Peyer's patch (tissue), 4 donors: ENCODE data around the gene PRICKLE1. TPM values are rescaled to one million over a fixed set of nuclear protein-coding genes. Genes with fewer than 3 reads are reported as not detected.

Experiments used
- DNase-seq, 3 donors: peaks; one replicate each; pipeline ENCODE4 v3.0.0-alpha.2; 2017 to 2019
- H3K27ac ChIP-seq, 4 donors: fragments of 200-600 bp; sonication (generic); one replicate each; pipeline ENCODE4 v1.5.1; 2016 to 2019
- H3K27me3 ChIP-seq, 2 donors: fragments of 200-600 bp; sonication (generic); one replicate each; pipeline ENCODE4 v1.5.1; 2019
- H3K36me3 ChIP-seq, 3 donors: fragments of 200-600 bp; sonication (generic); one replicate each; pipeline ENCODE4 v1.5.1; 2016 to 2019
- H3K4me1 ChIP-seq, 4 donors: fragments of 200-600 bp; sonication (generic); one replicate each; pipeline ENCODE4 v1.5.1; 2016 to 2019
- H3K4me3 ChIP-seq, 4 donors: fragments of 200-600 bp; sonication (generic); 1 replicate in 3 of 4; 2 replicates in 1 of 4; pipeline ENCODE4 v1.5.1; 2016 to 2019; ENCODE audit warnings: mild to moderate bottlenecking in 1 of 4
- H3K9me3 ChIP-seq, 4 donors: fragments of 200-600 bp; sonication (generic); one replicate each; pipeline ENCODE4 v1.5.1; 2016 to 2019; ENCODE audit warnings: mild to moderate bottlenecking in 1 of 4
- POLR2A ChIP-seq, 2 donors: fragments of 450-650 bp; IDR thresholded peaks; one replicate each; pipeline ENCODE4 v1.5.1; 2017; ENCODE audit warnings: antibody characterized with exemption in 2 of 2, mild to moderate bottlenecking in 2 of 2, moderate library complexity in 2 of 2
- total RNA-seq, 4 donors: library from RNA; depleted of rRNA; stranded (reverse); fragments of >200 nt; gene quantifications; one replicate each; pipeline ENCODE4 v1.1.0, GENCODE V29; 2016
- TF ChIP-seq, protein P1 (sequence below), 6 experiments: fragments of 450-650 bp in 4 of 6; fragments of 200-600 bp in 2 of 6; sonication (generic) in 1 of 6; IDR thresholded peaks; one replicate each; pipeline ENCODE4 v1.5.1; 2017 to 2019; ENCODE audit warnings: antibody characterized with exemption in 6 of 6, mild to moderate bottlenecking in 3 of 6, moderate library complexity in 1 of 6

PRICKLE1 gene
- total RNA-seq, 4 donors from 2014 or later, result 0.53 to 12.6 (median 6.3) TPM

DNA sequence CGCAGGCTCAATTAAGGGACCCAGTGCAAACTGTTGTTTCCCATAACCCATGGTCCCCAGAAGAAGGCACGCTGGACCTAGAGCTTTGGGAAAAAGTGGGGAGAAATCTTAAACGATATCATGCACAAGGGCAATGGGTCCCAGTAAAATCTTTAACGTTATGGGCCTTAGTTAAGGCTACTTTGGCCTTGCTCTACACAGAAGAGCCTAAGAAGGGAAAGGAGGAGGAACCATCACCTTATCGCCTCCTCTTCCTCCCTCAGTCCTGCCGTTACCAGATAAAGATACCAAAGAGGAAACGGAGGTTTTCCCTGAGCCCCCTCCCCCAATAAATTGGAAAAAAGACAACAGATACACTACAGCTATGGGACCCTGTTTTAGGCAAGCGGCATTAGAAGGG is 146.7 kb downstream of the PRICKLE1 start:
- no peak overlapping the region for H3K27ac ChIP-seq
- no peak for TF ChIP-seq POLR2A (IDR thresholded peaks at IDR 0.05)
- TF ChIP-seq, protein P1, sequence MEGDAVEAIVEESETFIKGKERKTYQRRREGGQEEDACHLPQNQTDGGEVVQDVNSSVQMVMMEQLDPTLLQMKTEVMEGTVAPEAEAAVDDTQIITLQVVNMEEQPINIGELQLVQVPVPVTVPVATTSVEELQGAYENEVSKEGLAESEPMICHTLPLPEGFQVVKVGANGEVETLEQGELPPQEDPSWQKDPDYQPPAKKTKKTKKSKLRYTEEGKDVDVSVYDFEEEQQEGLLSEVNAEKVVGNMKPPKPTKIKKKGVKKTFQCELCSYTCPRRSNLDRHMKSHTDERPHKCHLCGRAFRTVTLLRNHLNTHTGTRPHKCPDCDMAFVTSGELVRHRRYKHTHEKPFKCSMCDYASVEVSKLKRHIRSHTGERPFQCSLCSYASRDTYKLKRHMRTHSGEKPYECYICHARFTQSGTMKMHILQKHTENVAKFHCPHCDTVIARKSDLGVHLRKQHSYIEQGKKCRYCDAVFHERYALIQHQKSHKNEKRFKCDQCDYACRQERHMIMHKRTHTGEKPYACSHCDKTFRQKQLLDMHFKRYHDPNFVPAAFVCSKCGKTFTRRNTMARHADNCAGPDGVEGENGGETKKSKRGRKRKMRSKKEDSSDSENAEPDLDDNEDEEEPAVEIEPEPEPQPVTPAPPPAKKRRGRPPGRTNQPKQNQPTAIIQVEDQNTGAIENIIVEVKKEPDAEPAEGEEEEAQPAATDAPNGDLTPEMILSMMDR (IDR thresholded peaks at IDR 0.05), result no peak
- no peaks in the 10 kb centered on the region for H3K9me3 ChIP-seq
- no peaks in the 10 kb centered on the region for H3K27me3 ChIP-seq
- no peak for DNase-seq
- H3K36me3 ChIP-seq, result peaks cover 0 to 37% (median 2%) of the 10 kb centered on the region in 3 donors
- no peaks in the 10 kb centered on the region for H3K4me1 ChIP-seq
- H3K4me3 ChIP-seq, result no peak overlapping the region

DNA sequence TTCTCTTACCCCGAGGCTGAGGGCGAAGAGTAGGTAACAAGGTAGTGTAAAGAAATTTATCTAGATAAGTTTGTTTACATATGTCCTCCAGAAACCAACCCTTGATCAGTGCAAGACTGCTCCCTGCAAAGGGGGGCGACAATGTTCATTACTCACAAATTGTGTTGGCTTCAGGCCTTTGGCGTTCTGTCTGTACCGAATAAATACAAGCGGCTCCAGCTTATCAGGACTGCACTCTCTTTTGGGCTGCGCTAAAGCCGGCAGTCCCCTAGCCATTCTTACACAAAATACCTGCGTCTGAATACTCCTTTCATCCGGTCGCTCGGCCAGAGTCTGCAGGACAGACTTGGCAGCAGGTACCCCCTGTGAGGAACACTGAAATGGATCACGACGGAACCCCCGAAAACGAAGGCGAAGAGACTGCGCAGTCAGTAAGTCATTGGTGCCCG is 147.2 kb downstream of the PRICKLE1 start:
- TF ChIP-seq POLR2A (IDR thresholded peaks at IDR 0.05), result no peak
- TF ChIP-seq, protein P1 (IDR thresholded peaks at IDR 0.05), result no peak
- no peak overlapping the region for H3K27ac ChIP-seq
- peaks cover 0 to 34% (median under 1%) of the 10 kb centered on the region in 3 donors for H3K36me3 ChIP-seq
- no peaks in the 10 kb centered on the region for H3K9me3 ChIP-seq
- no peak overlapping the region for H3K4me3 ChIP-seq
- no peak for DNase-seq
- H3K4me1 ChIP-seq, result no peaks in the 10 kb centered on the region
- H3K27me3 ChIP-seq, result no peaks in the 10 kb centered on the region

DNA sequence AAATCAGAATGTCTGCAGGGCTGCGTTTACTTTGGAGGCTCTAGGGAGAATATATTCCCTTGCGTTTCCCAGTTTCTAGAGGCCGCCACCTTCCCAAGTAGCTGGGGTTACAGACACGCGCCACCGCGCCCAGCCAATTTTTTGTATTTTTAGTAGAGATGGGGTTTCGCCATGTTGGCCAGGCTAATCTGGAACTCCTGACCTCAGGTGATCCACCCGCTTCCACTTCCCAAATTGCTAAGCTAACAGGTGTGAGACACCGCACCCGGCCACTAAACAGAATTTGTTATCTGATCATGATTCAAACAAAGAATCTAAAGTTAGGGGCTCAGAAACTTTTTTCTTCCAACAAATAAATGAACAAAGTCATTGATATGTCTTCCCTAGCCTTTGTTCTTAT is 148.9 kb downstream of the PRICKLE1 start:
- no peaks in the 10 kb centered on the region for H3K27me3 ChIP-seq
- TF ChIP-seq, protein P1 (IDR thresholded peaks at IDR 0.05), result no peak
- no peak for TF ChIP-seq POLR2A (IDR thresholded peaks at IDR 0.05)
- no peak for DNase-seq
- no peak overlapping the region for H3K4me3 ChIP-seq
- H3K36me3 ChIP-seq, result peaks cover 0 to 19% (median 0%) of the 10 kb centered on the region in 3 donors
- no peaks in the 10 kb centered on the region for H3K4me1 ChIP-seq
- H3K27ac ChIP-seq, result no peak overlapping the region
- no peaks in the 10 kb centered on the region for H3K9me3 ChIP-seq

DNA sequence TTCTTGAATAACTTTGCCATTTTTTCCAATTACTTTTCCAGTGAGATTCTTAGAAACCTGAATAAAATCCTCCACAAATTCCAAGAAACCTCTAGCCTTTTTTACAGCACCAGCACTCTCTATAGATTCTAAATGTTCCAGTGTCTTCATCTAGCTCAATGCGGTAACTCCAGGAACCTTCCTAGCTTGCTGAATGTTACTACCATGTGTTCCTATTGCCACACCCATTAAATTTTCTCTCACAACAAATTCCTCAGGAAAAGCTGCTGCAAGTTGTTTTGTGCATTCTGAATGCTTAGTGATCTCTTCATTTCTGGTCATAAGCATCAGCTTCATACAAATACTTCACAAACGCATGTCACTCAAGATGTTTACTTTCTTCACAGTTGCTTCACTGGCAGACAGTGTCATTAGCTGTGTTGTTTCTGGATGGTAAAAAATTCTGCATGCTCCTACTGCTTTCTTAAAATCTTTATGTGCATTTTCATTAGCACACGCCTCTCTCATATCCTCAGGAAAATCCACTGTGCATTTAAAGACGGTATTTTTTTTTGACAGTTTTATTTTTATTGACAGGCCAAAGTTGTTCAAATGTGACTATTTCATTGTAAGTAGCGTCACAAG is 156.9 kb downstream of the PRICKLE1 start:
- H3K9me3 ChIP-seq, result no peaks in the 10 kb centered on the region
- DNase-seq, result no peak

DNA sequence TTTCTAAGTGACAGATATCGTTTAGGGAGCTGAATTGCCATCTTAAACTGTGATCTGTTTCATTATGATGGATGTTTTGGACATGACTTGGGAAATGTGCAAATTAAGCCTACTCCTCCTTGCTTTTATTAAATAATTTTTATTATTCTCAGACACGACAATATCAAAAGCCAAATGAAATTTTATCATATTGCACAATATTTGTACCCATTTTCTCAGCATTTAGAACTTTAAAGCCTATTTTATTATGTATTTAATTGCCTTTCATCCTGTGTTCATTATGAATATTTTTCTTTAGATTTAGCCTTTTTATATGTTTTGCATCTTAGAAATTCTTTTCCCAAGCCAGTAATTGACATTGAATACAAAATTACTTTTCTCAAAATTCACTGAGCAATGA is 160.7 kb downstream of the PRICKLE1 start:
- Histone ChIP-seq H3K27me3 (no peaks in the 10 kb centered on the region), H3K36me3 (no peaks in the 10 kb centered on the region), H3K27ac (no peak overlapping the region), H3K4me3 (no peak overlapping the region), H3K9me3 (no peaks in the 10 kb centered on the region), H3K4me1 (no peaks in the 10 kb centered on the region)
- no peak for DNase-seq
- TF ChIP-seq, protein P1 (IDR thresholded peaks at IDR 0.05), result no peak
- no peak for TF ChIP-seq POLR2A (IDR thresholded peaks at IDR 0.05)

More for the DNA sequence above, 156.9 kb downstream of the PRICKLE1 start:
- no peak overlapping the region for H3K4me3 ChIP-seq
- no peaks in the 10 kb centered on the region for H3K27me3 ChIP-seq
- H3K27ac ChIP-seq, result no peak overlapping the region
- TF ChIP-seq, protein P1 (IDR thresholded peaks at IDR 0.05), result no peak
- TF ChIP-seq POLR2A (IDR thresholded peaks at IDR 0.05), result no peak
- no peaks in the 10 kb centered on the region for H3K4me1 ChIP-seq
- no peaks in the 10 kb centered on the region for H3K36me3 ChIP-seq
